ENCODE measurements around the gene GABRA1. TPM values are rescaled to one million over a fixed set of nuclear protein-coding genes. Genes with fewer than 3 reads are reported as not detected.

The GABRA1 gene
- polyA plus RNA-seq, 1 experiment, result not detected

GRCh38 chr5:161850491-161850890 lies 2.6 kb downstream of the GABRA1 start:
- ChIA-PET POLR2A (no interaction called here), CTCF (no interaction called here)
- H3K9me3 ChIP-seq (ENCODE audit: control insufficient read depth, insufficient read depth, low read length), result peaks cover 7% of the 10 kb centered on the region
- no peak overlapping the region for H3K27ac ChIP-seq (ENCODE audit: low read depth, low read length)
- no peaks in the 10 kb centered on the region for H3K27me3 ChIP-seq (ENCODE audit: control insufficient read depth, insufficient read depth, low read length)
- no peak for DNase-seq (ENCODE audit: low read depth, low spot score)
- TF ChIP-seq CTCF (IDR thresholded peaks at IDR 0.05; ENCODE audit: low read depth, low read length), result no peak
- H3K4me3 ChIP-seq (ENCODE audit: low read depth, low read length), result no peak overlapping the region

GRCh38 chr5:161851691-161852299 lies 3.9 kb downstream of the GABRA1 start:
- CTCF ChIA-PET, result no interaction called here

GRCh38 chr5:161857358-161857757 lies 9.4 kb downstream of the GABRA1 start:
- Histone ChIP-seq H3K4me3 (ENCODE audit: low read depth, low read length) (no peak overlapping the region), H3K27ac (ENCODE audit: low read depth, low read length) (no peak overlapping the region), H3K9me3 (ENCODE audit: control insufficient read depth, insufficient read depth, low read length) (no peaks in the 10 kb centered on the region), H3K27me3 (ENCODE audit: control insufficient read depth, insufficient read depth, low read length) (no peaks in the 10 kb centered on the region)
- no peak for DNase-seq (ENCODE audit: low read depth, low spot score)
- no peak for TF ChIP-seq CTCF (IDR thresholded peaks at IDR 0.05; ENCODE audit: low read depth, low read length)
- CTCF ChIA-PET, result no interaction called here
- POLR2A ChIA-PET, result no interaction called here

More at GRCh38 chr5:161851691-161852299, 3.9 kb downstream of the GABRA1 start:
- POLR2A ChIA-PET, result no interaction called here
- no peaks in the 10 kb centered on the region for H3K27me3 ChIP-seq (ENCODE audit: control insufficient read depth, insufficient read depth, low read length)
- H3K4me3 ChIP-seq (ENCODE audit: low read depth, low read length), result no peak overlapping the region
- H3K9me3 ChIP-seq (ENCODE audit: control insufficient read depth, insufficient read depth, low read length), result peaks cover 6% of the 10 kb centered on the region
- H3K27ac ChIP-seq (ENCODE audit: low read depth, low read length), result no peak overlapping the region
- DNase-seq (ENCODE audit: low read depth, low spot score), result no peak
- TF ChIP-seq CTCF (IDR thresholded peaks at IDR 0.05; ENCODE audit: low read depth, low read length), result no peak

GRCh38 chr5:161863259-161863658 lies 15.3 kb downstream of the GABRA1 start:
- H3K27ac ChIP-seq (ENCODE audit: low read depth, low read length), result no peak overlapping the region
- CTCF ChIA-PET, result no interaction called here
- no peaks in the 10 kb centered on the region for H3K27me3 ChIP-seq (ENCODE audit: control insufficient read depth, insufficient read depth, low read length)
- no peak for DNase-seq (ENCODE audit: low read depth, low spot score)
- H3K4me3 ChIP-seq (ENCODE audit: low read depth, low read length), result no peak overlapping the region
- peaks cover 4% of the 10 kb centered on the region; the same call in 1 of the 2 replicates for H3K9me3 ChIP-seq (ENCODE audit: control insufficient read depth, insufficient read depth, low read length)
- POLR2A ChIA-PET, result no interaction called here
- no peak for TF ChIP-seq CTCF (IDR thresholded peaks at IDR 0.05; ENCODE audit: low read depth, low read length)

GRCh38 chr5:161863811-161864210 lies 15.9 kb downstream of the GABRA1 start:
- H3K27me3 ChIP-seq (ENCODE audit: control insufficient read depth, insufficient read depth, low read length), result no peaks in the 10 kb centered on the region
- DNase-seq (ENCODE audit: low read depth, low spot score), result no peak
- no peak for TF ChIP-seq CTCF (IDR thresholded peaks at IDR 0.05; ENCODE audit: low read depth, low read length)
- H3K9me3 ChIP-seq (ENCODE audit: control insufficient read depth, insufficient read depth, low read length), result peaks cover 4% of the 10 kb centered on the region; the same call in 1 of the 2 replicates
- ChIA-PET CTCF (no interaction called here), POLR2A (no interaction called here)
- no peak overlapping the region for H3K27ac ChIP-seq (ENCODE audit: low read depth, low read length)
- no peak overlapping the region for H3K4me3 ChIP-seq (ENCODE audit: low read depth, low read length)
